AG04450 (cell line): Measurements from ENCODE around the gene GREM2. TPM values are rescaled to one million over a fixed set of nuclear protein-coding genes. Genes with fewer than 3 reads are reported as not detected.
A peak's percentile ranks its signal among the peaks of the same experiment; 100 is the strongest.

Experiments
- CTCF ChIA-PET: fragments of 300-600, 350-600 bp; formaldehyde crosslinking; extraction: SDS; loops from one replicate; lab custom pipeline; 2022; ENCODE audit warnings: antibody characterized with exemption, inconsistent platforms; lab: Charles Lee
- POLR2A ChIA-PET: fragments of 350-600 bp; formaldehyde crosslinking; extraction: SDS; loops from one replicate; lab custom pipeline; 2021; ENCODE audit warnings: antibody characterized with exemption, inconsistent platforms; lab: Yijun Ruan, JAX
- DNase-seq: peaks from one replicate; pipeline ENCODE4 v3.0.0-alpha.2; 2011; ENCODE audit warnings: low read depth, low spot score
- H3K27ac ChIP-seq: one replicate; pipeline ENCODE4 v1.5.1; 2012; ENCODE audit warnings: low read depth, low read length, control low read depth
- H3K27me3 ChIP-seq: one replicate; pipeline ENCODE4 v1.6.0; 2012; ENCODE audit warnings: low read length; ENCODE audit not compliant: control insufficient read depth, insufficient read depth
- H3K4me3 ChIP-seq: 2 replicates; pipeline ENCODE4 v1.5.1; 2011; ENCODE audit warnings: mild to moderate bottlenecking, low read depth, low read length, control low read depth
- H3K9me3 ChIP-seq: 2 replicates; pipeline ENCODE4 v1.5.1; 2012; ENCODE audit warnings: low read length; ENCODE audit not compliant: control insufficient read depth, insufficient read depth
- CTCF ChIP-seq: IDR thresholded peaks from 2 replicates; pipeline ENCODE4 v1.5.1; 2011; ENCODE audit warnings: low read depth, low read length, control low read depth, inconsistent platforms
- polyA plus RNA-seq: library from polyadenylated mRNA; depleted of rRNA; stranded (reverse); fragments of >200 nt; gene quantifications from 2 replicates; pipeline ENCODE4 v1.2.3, GENCODE V29; 2011

The GREM2 gene
- polyA plus RNA-seq, 1 experiment: 2.3 TPM

DNA sequence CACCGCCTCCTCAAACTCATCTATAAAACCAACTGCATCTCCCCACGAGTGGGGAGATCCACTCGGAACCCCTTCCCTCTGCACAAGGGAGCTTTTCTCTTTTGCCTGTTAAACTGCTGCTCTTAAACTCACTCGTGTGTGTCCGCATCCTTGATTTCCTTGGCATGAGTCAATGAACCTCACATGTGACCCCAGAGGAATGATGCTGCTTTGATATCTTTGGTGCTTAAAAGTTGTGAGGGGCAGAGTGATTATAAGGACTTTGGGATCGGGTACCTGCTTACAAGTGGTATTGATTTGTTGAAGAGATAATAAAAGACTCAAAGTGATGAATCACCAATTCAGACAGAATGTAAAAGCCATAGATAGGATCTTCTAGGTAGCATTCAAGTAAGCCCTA lies 125.3 kb downstream of the GREM2 start:
- Histone ChIP-seq H3K27me3 (no peaks in the 10 kb centered on the region), H3K9me3 (no peaks in the 10 kb centered on the region), H3K4me3 (no peak overlapping the region), H3K27ac (no peak overlapping the region)
- CTCF ChIA-PET: no interaction called here
- POLR2A ChIA-PET: no interaction called here
- no peak for TF ChIP-seq CTCF
- DNase-seq: no peak

- no peak overlapping the region for H3K27ac ChIP-seq
- no peak for DNase-seq
- H3K27me3 ChIP-seq: no peaks in the 10 kb centered on the region
- no peak for TF ChIP-seq CTCF
- CTCF ChIA-PET: no interaction called here
- POLR2A ChIA-PET: no interaction called here
- no peak overlapping the region for H3K4me3 ChIP-seq
- H3K9me3 ChIP-seq: no peaks in the 10 kb centered on the region
Observed at GRCh38 chr1:240484804-240485443, 127.0 kb downstream of the GREM2 start.

GRCh38 chr1:240478536-240478935 lies 133.4 kb downstream of the GREM2 start:
- Histone ChIP-seq H3K9me3 (no peaks in the 10 kb centered on the region), H3K4me3 (no peak overlapping the region), H3K27me3 (no peaks in the 10 kb centered on the region), H3K27ac (no peak overlapping the region)
- DNase-seq: no peak
- no peak for TF ChIP-seq CTCF
- ChIA-PET POLR2A (interaction anchor here (0.6 kb wide), 1 partner anchor 195 kb away, joined by 6 read pairs; no protein-coding TSS in a partner anchor), CTCF (interaction anchor here (0.6 to 1.0 kb wide), 3 partner anchors 130 to 253 kb away, joined by 3 read pairs; no protein-coding TSS in a partner anchor)

DNA sequence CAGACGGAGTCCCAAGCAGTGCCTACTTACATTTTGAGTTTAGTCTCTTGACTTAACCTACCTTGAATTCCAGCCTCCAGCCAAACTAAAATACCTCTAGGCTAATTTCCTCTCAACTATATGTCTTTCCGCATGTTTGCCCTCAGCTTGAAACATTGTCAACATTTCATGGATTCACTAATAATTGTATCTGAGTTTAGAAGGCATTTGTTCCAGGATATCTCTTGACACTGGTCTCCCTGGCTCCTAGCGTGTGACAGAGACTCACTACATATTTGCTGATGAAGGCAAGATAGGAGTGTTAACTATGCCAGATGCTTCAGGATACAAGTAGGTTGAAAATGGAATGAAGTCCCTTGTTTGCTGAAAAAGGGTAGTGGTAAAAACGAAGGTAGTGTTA lies 136.1 kb downstream of the GREM2 start:
- DNase-seq: no peak
- Histone ChIP-seq H3K27me3 (no peaks in the 10 kb centered on the region), H3K27ac (no peak overlapping the region), H3K4me3 (no peak overlapping the region), H3K9me3 (no peaks in the 10 kb centered on the region)
- no peak for TF ChIP-seq CTCF
- POLR2A ChIA-PET: no interaction called here
- CTCF ChIA-PET: no interaction called here

GRCh38 chr1:240474133-240474614 lies 137.8 kb downstream of the GREM2 start:
- Histone ChIP-seq H3K9me3 (no peaks in the 10 kb centered on the region), H3K27ac (no peak overlapping the region), H3K4me3 (no peak overlapping the region), H3K27me3 (no peaks in the 10 kb centered on the region)
- peak; percentile 37 for DNase-seq
- TF ChIP-seq CTCF: no peak
- ChIA-PET CTCF (no interaction called here), POLR2A (no interaction called here)
